ENCODE measurements around the gene TBC1D23.
"Not testable (repeated sequence)": the region's sequence is repeated elsewhere in the genome, so short reads cannot be mapped to it uniquely, and the experiment has no call there.

TBC1D23 gene

DNA sequence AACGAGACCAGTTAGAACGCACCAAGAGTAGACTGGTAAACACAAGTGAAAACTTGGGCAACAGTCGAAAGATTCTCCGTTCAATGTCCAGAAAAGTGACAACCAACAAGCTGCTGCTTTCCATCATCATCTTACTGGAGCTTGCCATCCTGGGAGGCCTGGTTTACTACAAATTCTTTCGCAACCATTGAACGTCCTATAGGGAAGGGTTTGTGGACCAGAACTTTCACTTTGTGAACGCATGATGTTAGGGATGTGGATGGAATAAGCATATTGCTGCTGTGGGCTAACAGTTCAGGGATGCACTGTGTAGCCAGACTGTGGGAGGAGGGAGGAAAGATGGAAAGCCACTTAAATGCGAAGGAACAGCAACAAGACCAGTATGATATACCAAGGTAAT is 34.9 kb upstream of the TBC1D23 start:
- DNase-seq (ENCODE audit: low read depth) = no peak
- H3K4me3 ChIP-seq (ENCODE audit: control insufficient read depth, low read depth, low read length) = no peak overlapping the region
- TF ChIP-seq, protein P1, sequence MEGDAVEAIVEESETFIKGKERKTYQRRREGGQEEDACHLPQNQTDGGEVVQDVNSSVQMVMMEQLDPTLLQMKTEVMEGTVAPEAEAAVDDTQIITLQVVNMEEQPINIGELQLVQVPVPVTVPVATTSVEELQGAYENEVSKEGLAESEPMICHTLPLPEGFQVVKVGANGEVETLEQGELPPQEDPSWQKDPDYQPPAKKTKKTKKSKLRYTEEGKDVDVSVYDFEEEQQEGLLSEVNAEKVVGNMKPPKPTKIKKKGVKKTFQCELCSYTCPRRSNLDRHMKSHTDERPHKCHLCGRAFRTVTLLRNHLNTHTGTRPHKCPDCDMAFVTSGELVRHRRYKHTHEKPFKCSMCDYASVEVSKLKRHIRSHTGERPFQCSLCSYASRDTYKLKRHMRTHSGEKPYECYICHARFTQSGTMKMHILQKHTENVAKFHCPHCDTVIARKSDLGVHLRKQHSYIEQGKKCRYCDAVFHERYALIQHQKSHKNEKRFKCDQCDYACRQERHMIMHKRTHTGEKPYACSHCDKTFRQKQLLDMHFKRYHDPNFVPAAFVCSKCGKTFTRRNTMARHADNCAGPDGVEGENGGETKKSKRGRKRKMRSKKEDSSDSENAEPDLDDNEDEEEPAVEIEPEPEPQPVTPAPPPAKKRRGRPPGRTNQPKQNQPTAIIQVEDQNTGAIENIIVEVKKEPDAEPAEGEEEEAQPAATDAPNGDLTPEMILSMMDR (conservative IDR thresholded peaks at IDR 0.05; ENCODE audit: control insufficient read depth, insufficient read depth, low read depth, low read length) = no peak

GRCh38 chr3:100226712-100227429 is 33.9 kb upstream of the TBC1D23 start:
- H3K4me3 ChIP-seq (ENCODE audit: control insufficient read depth, low read depth, low read length) = no peak overlapping the region
- peak; percentile 45 for DNase-seq (ENCODE audit: low read depth)
- TF ChIP-seq, protein P1 (conservative IDR thresholded peaks at IDR 0.05; ENCODE audit: control insufficient read depth, insufficient read depth, low read depth, low read length) = no peak

DNA sequence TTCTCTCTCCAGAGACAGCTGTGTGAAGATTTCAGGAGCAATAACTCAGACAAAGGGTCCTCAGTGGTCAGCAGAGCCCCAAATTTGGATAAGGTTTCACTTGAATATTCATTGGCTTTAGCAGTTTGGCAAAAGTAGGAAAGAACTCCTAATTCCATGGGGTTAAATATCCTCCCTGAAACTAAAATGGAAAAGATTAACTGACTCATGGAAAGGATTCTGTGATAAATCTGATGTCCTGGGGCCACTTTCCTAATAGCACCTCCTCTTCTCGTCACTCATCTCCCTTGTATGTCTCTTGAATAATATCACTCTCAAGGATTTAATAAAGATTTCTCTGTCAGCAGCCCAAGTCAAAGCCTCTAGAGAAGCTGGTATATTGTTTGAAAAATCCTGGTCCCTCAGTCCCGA is 33.3 kb upstream of the TBC1D23 start:
- no peak overlapping the region for H3K4me3 ChIP-seq (ENCODE audit: control insufficient read depth, low read depth, low read length)
- no peak for DNase-seq (ENCODE audit: low read depth)

GRCh38 chr3:100228247-100228646 is 32.5 kb upstream of the TBC1D23 start:
- no peak overlapping the region for H3K4me3 ChIP-seq (ENCODE audit: control insufficient read depth, low read depth, low read length)
- TF ChIP-seq, protein P1 (conservative IDR thresholded peaks at IDR 0.05; ENCODE audit: control insufficient read depth, insufficient read depth, low read depth, low read length) = no peak
- no peak for DNase-seq (ENCODE audit: low read depth)

More for the DNA sequence above, 33.3 kb upstream of the TBC1D23 start:
- TF ChIP-seq, protein P1 (conservative IDR thresholded peaks at IDR 0.05; ENCODE audit: control insufficient read depth, insufficient read depth, low read depth, low read length) = no peak

GRCh38 chr3:100229188-100229587 is 31.6 kb upstream of the TBC1D23 start:
- not testable (repeated sequence) for DNase-seq (ENCODE audit: low read depth); H3K4me3 ChIP-seq (ENCODE audit: control insufficient read depth, low read depth, low read length)

DNA sequence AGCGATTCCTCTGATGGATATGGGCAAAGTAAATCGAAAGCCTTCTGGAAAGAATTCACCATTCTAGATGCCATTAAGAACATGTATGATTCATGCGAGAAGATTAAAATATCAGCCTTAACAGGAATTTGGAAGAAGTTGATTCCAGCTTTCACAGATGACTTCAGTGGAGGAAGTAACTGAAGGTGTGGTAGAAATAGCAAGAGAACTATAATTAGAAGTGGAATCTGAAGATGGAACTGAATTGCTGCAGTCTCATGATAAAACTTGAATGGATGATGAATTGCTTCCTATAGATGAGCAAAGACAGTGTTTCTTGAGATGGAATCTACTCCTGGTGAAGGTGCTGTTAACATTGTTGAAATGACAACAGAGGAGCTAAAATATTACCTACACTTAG is 30.1 kb upstream of the TBC1D23 start:
- TF ChIP-seq, protein P1 (conservative IDR thresholded peaks at IDR 0.05; ENCODE audit: control insufficient read depth, insufficient read depth, low read depth, low read length) = no peak
- no peak for DNase-seq (ENCODE audit: low read depth)
- no peak overlapping the region for H3K4me3 ChIP-seq (ENCODE audit: control insufficient read depth, low read depth, low read length)

- TF ChIP-seq, protein P1 (conservative IDR thresholded peaks at IDR 0.05; ENCODE audit: control insufficient read depth, insufficient read depth, low read depth, low read length) = no peak
- no peak for DNase-seq (ENCODE audit: low read depth)
- no peak overlapping the region for H3K4me3 ChIP-seq (ENCODE audit: control insufficient read depth, low read depth, low read length)
Observed at GRCh38 chr3:100231668-100232067, 29.1 kb upstream of the TBC1D23 start.

Data from fibroblast of mammary gland (primary cell).